Renal pelvis (tissue), 4 donors: ENCODE results near the gene LAG3. TPM values are rescaled to one million over a fixed set of nuclear protein-coding genes. Genes with fewer than 3 reads are reported as not detected.

Experiments used
- DNase-seq: peaks from one replicate; pipeline ENCODE4 v3.0.0-alpha.2; 2013
- polyA plus RNA-seq, 3 donors: library from polyadenylated mRNA; unstranded; fragments of 120-200 nt; gene quantifications; one replicate each; pipeline ENCODE4 v1.2.1, GENCODE V29; 2013; ENCODE audit not compliant: insufficient read length in 3 of 3

The LAG3 gene
- polyA plus RNA-seq, 3 donors = 1.1 to 2.0 (median 1.4) TPM

- no peak for DNase-seq
Measured at GRCh38 chr12:6771509-6772330, 600 bp upstream of the LAG3 start.

- no peak for DNase-seq
Measured at GRCh38 chr12:6772726-6773589, 638 bp downstream of the LAG3 start.

- no peak for DNase-seq
Measured at GRCh38 chr12:6773590-6774351, 1.5 kb downstream of the LAG3 start.

- no peak for DNase-seq
Measured at GRCh38 chr12:6774499-6775062, 2.3 kb downstream of the LAG3 start.

- DNase-seq = no peak
Measured at GRCh38 chr12:6775185-6776174, 3.2 kb downstream of the LAG3 start.

- no peak for DNase-seq
Measured at GRCh38 chr12:6777386-6777785, 5.1 kb downstream of the LAG3 start.

GRCh38 chr12:6778217-6778573 is 5.9 kb downstream of the LAG3 start:
- DNase-seq = no peak

- DNase-seq = peak; percentile 95
Measured at GRCh38 chr12:6778574-6779550, 6.5 kb downstream of the LAG3 start.

- no peak for DNase-seq
Measured at GRCh38 chr12:6779708-6780432, 7.5 kb downstream of the LAG3 start.

GRCh38 chr12:6780573-6780972 is 8.3 kb downstream of the LAG3 start:
- DNase-seq = no peak

- no peak for DNase-seq
Measured at GRCh38 chr12:6782119-6782518, 9.8 kb downstream of the LAG3 start.

GRCh38 chr12:6782850-6783566 is 10.7 kb downstream of the LAG3 start:
- DNase-seq = no peak

GRCh38 chr12:6783828-6784227 is 11.5 kb downstream of the LAG3 start:
- no peak for DNase-seq

GRCh38 chr12:6784296-6784695 is 12.0 kb downstream of the LAG3 start:
- DNase-seq = no peak

GRCh38 chr12:6784761-6785160 is 12.4 kb downstream of the LAG3 start:
- no peak for DNase-seq

GRCh38 chr12:6786416-6787094 is 14.2 kb downstream of the LAG3 start:
- DNase-seq = no peak

- no peak for DNase-seq
Measured at GRCh38 chr12:6787309-6787708, 15.0 kb downstream of the LAG3 start.
